D721Med (cell line): ENCODE data around the gene DPP6.

ENCODE experiments used
- DNase-seq: peaks from one replicate; pipeline ENCODE4 v3.0.0; 2011; ENCODE audit warnings: low spot score; ENCODE audit not compliant: insufficient read length
- FAIRE-seq: peaks from 2 replicates; lab custom pipeline; 2011; peaks lifted over from hg19 to GRCh38; lab: Jason Lieb, UNC
- CTCF ChIP-seq: IDR thresholded peaks from 2 replicates; pipeline ENCODE4 v1.5.1; 2012; ENCODE audit warnings: mild to moderate bottlenecking, control low read depth; ENCODE audit not compliant: insufficient read depth; ENCODE audit errors: missing control alignments

Gene DPP6

GRCh38 chr7:154167051-154167450, 114.9 kb downstream of the DPP6 start:
- TF ChIP-seq CTCF, result no peak
- FAIRE-seq (no peak), DNase-seq (no peak)

GRCh38 chr7:154167807-154168206, 115.6 kb downstream of the DPP6 start:
- TF ChIP-seq CTCF, result no peak
- no peak for FAIRE-seq
- DNase-seq, result no peak

GRCh38 chr7:154171422-154171821, 119.2 kb downstream of the DPP6 start:
- FAIRE-seq (no peak), DNase-seq (no peak)
- TF ChIP-seq CTCF, result no peak

- no peak for DNase-seq
These were observed 120.0 kb downstream of the DPP6 start for GRCh38 chr7:154172236-154172635.

GRCh38 chr7:154177584-154177983, 125.4 kb downstream of the DPP6 start:
- DNase-seq (no peak), FAIRE-seq (no peak)
- TF ChIP-seq CTCF, result no peak

More at GRCh38 chr7:154172236-154172635, 120.0 kb downstream of the DPP6 start:
- FAIRE-seq, result no peak
- no peak for TF ChIP-seq CTCF

- no peak for FAIRE-seq
- DNase-seq, result no peak
- TF ChIP-seq CTCF, result no peak
These were observed 126.7 kb downstream of the DPP6 start for GRCh38 chr7:154178895-154179294.

GRCh38 chr7:154183482-154183881, 131.3 kb downstream of the DPP6 start:
- DNase-seq (no peak), FAIRE-seq (no peak)
- no peak for TF ChIP-seq CTCF
